PC-3 (cell line): ENCODE results near the gene TBC1D2B. TPM values are rescaled to one million over a fixed set of nuclear protein-coding genes. Genes with fewer than 3 reads are reported as not detected.

Experiments used
- ATAC-seq: fragments of 200-7000 bp; cut with Tn5 transposase; 2 replicates; pipeline ENCODE4 v1.9.1; 2020; ENCODE audit warnings: mild to moderate bottlenecking, moderate library complexity
- BruUV-seq: library from RNA; stranded (reverse); fragments of 400-500 nt; replicated peaks from 2 replicates; lab custom pipeline; 2021; lab: Mats Ljungman, UMichigan
- CTCF ChIA-PET: fragments of 300-600 bp; sonication (Branson Sonifier 250); formaldehyde crosslinking; loops from one replicate; lab custom pipeline; 2022; ENCODE audit warnings: antibody characterized with exemption; lab: Charles Lee
- POLR2A ChIA-PET: fragments of 300-600 bp; sonication (Branson Sonifier 250); formaldehyde crosslinking; loops from one replicate; lab custom pipeline; 2022; ENCODE audit warnings: antibody characterized with exemption; ENCODE audit not compliant: unreplicated experiment; lab: Charles Lee
- DNase-seq: peaks from one replicate; pipeline ENCODE4 v3.0.0-alpha.2; 2015
- H2AFZ ChIP-seq: fragments of 300-600 bp; sonication (generic); 2 replicates; pipeline ENCODE4 v1.6.0; 2016; ENCODE audit warnings: antibody characterized with exemption, low read length
- H3F3A ChIP-seq: fragments of 300-600 bp; sonication (generic); one replicate; pipeline ENCODE4 v1.6.0; 2017; ENCODE audit warnings: antibody characterized with exemption, low read length, control low read depth, mild to moderate bottlenecking; ENCODE audit not compliant: unreplicated experiment
- H3K27ac ChIP-seq: fragments of 300-600 bp; sonication (generic); 2 replicates; pipeline ENCODE4 v1.5.1; 2016; ENCODE audit warnings: mild to moderate bottlenecking, low read length
- H3K27me3 ChIP-seq: fragments of 300-600 bp; sonication (generic); 2 replicates; pipeline ENCODE4 v1.6.1; 2016; ENCODE audit warnings: low read length, mixed read lengths
- H3K36me3 ChIP-seq: fragments of 300-600 bp; sonication (generic); 2 replicates; pipeline ENCODE4 v1.6.1; 2016; ENCODE audit warnings: low read depth, mixed run types, low read length, mixed read lengths
- H3K4me1 ChIP-seq: fragments of 300-600 bp; sonication (generic); 2 replicates; pipeline ENCODE4 v1.5.1; 2016; ENCODE audit warnings: low read length; ENCODE audit not compliant: insufficient read depth
- H3K4me2 ChIP-seq: fragments of 300-600 bp; sonication (generic); 2 replicates; pipeline ENCODE4 v1.6.0; 2016; ENCODE audit warnings: low read length
- H3K4me3 ChIP-seq: fragments of 300-600 bp; sonication (generic); 2 replicates; pipeline ENCODE4 v1.5.1; 2016; ENCODE audit warnings: mild to moderate bottlenecking, low read length, mixed read lengths
- H3K79me2 ChIP-seq: fragments of 300-600 bp; sonication (generic); 2 replicates; pipeline ENCODE4 v1.6.1; 2017; ENCODE audit warnings: low read length, mixed read lengths
- H3K9ac ChIP-seq: fragments of 300-600 bp; sonication (generic); 2 replicates; pipeline ENCODE4 v1.6.0; 2016; ENCODE audit warnings: mild to moderate bottlenecking, low read length
- H3K9me2 ChIP-seq: fragments of 300-600 bp; sonication (generic); replicated peaks from 2 replicates; pipeline ENCODE4 v1.6.1; 2016; ENCODE audit warnings: mixed run types, low read length, mixed read lengths
- H3K9me3 ChIP-seq: fragments of 300-600 bp; sonication (generic); 2 replicates; pipeline ENCODE4 v1.6.1; 2016; ENCODE audit warnings: low read length, mixed read lengths
- H4K20me1 ChIP-seq: fragments of 300-600 bp; sonication (generic); 2 replicates; pipeline ENCODE4 v1.6.1; 2016; ENCODE audit warnings: low read length, mixed read lengths
- CTCF ChIP-seq: fragments of 300-600 bp; sonication (generic); conservative IDR thresholded peaks from 2 replicates; pipeline ENCODE4 v1.5.1; 2017; ENCODE audit warnings: antibody characterized with exemption, low read depth, mild to moderate bottlenecking, low read length
- EZH2 ChIP-seq: fragments of 300-600 bp; sonication (generic); IDR thresholded peaks from one replicate; pipeline ENCODE4 v1.6.1; 2017; ENCODE audit warnings: antibody characterized with exemption, mild to moderate bottlenecking, low read length; ENCODE audit not compliant: unreplicated experiment
- EZH2phosphoT487 ChIP-seq: fragments of 300-600 bp; sonication (generic); IDR thresholded peaks from 2 replicates; pipeline ENCODE4 v1.6.1; 2018; ENCODE audit warnings: mild to moderate bottlenecking, antibody characterized with exemption, low read length, borderline replicate concordance
- intact Hi-C: fragments of 100-400 bp; cut with micrococcal nuclease; formaldehyde crosslinking; loops from 2 replicates; pipeline ENCODE4 v1.9.0; 2023
- total RNA-seq: library from RNA; depleted of rRNA; stranded (reverse); fragments of >200 nt; gene quantifications from 2 replicates; pipeline ENCODE4 v1.2.3, GENCODE V29; 2014

Gene TBC1D2B
- total RNA-seq, 1 experiment from 2014 or later: 19.0 TPM

- intact Hi-C loops: no loop called here
- Histone ChIP-seq H3K4me1 (no peaks in the 10 kb centered on the region), H3K9ac (no peak overlapping the region), H3F3A (no peaks in the 10 kb centered on the region), H3K79me2 (no peaks in the 10 kb centered on the region), H3K4me2 (no peak overlapping the region), H4K20me1 (no peaks in the 10 kb centered on the region), H3K27ac (no peak overlapping the region), H2AFZ (no peak overlapping the region), H3K4me3 (no peak overlapping the region), H3K9me2 (no peaks in the 10 kb centered on the region), H3K9me3 (no peaks in the 10 kb centered on the region), H3K36me3 (no peaks in the 10 kb centered on the region), H3K27me3 (no peaks in the 10 kb centered on the region)
- no peak for ATAC-seq
- no TSS peak for BruUV-seq
- ChIA-PET CTCF (no interaction called here), POLR2A (no interaction called here)
- TF ChIP-seq EZH2phosphoT487: no peak
- no peak for TF ChIP-seq CTCF
- TF ChIP-seq EZH2: no peak
- no peak for DNase-seq
Observed at GRCh38 chr15:78098131-78098755, 20.7 kb upstream of the TBC1D2B start.

- intact Hi-C loops: no loop called here
- Histone ChIP-seq H3K9ac (no peak overlapping the region), H3K36me3 (no peaks in the 10 kb centered on the region), H3K4me3 (no peak overlapping the region), H2AFZ (no peak overlapping the region), H4K20me1 (no peaks in the 10 kb centered on the region), H3K9me3 (no peaks in the 10 kb centered on the region), H3K4me1 (no peaks in the 10 kb centered on the region), H3F3A (no peaks in the 10 kb centered on the region), H3K4me2 (no peak overlapping the region), H3K27me3 (no peaks in the 10 kb centered on the region), H3K27ac (no peak overlapping the region), H3K79me2 (no peaks in the 10 kb centered on the region), H3K9me2 (no peaks in the 10 kb centered on the region)
- ChIA-PET CTCF (no interaction called here), POLR2A (no interaction called here)
- no TSS peak for BruUV-seq
- TF ChIP-seq CTCF (no peak), EZH2 (no peak), EZH2phosphoT487 (no peak)
- ATAC-seq: no peak
- no peak for DNase-seq
Observed at GRCh38 chr15:78097667-78098066, 20.2 kb upstream of the TBC1D2B start.

GRCh38 chr15:78093242-78094020, 15.9 kb upstream of the TBC1D2B start:
- BruUV-seq: no TSS peak

More at GRCh38 chr15:78093242-78094020, 15.9 kb upstream of the TBC1D2B start:
- Histone ChIP-seq H3K4me3 (no peak overlapping the region), H3K9ac (no peak overlapping the region), H3K4me1 (no peaks in the 10 kb centered on the region), H3K27ac (no peak overlapping the region), H3K9me3 (no peaks in the 10 kb centered on the region), H2AFZ (no peak overlapping the region), H3K4me2 (no peak overlapping the region), H4K20me1 (no peaks in the 10 kb centered on the region), H3K79me2 (no peaks in the 10 kb centered on the region), H3K27me3 (no peaks in the 10 kb centered on the region), H3K36me3 (no peaks in the 10 kb centered on the region), H3K9me2 (no peaks in the 10 kb centered on the region), H3F3A (no peaks in the 10 kb centered on the region)
- ChIA-PET POLR2A (no interaction called here), CTCF (no interaction called here)
- TF ChIP-seq EZH2phosphoT487: no peak
- no peak for TF ChIP-seq CTCF
- ATAC-seq (no peak), DNase-seq (no peak)
- intact Hi-C loops: no loop called here
